Kidney tubule cell (primary cell): Measurements from ENCODE around the gene ETS1.

Experiments used
- DNase-seq: peaks from one replicate; pipeline ENCODE4 v3.0.0-alpha.2; 2018; ENCODE audit warnings: low spot score

Gene ETS1

DNA sequence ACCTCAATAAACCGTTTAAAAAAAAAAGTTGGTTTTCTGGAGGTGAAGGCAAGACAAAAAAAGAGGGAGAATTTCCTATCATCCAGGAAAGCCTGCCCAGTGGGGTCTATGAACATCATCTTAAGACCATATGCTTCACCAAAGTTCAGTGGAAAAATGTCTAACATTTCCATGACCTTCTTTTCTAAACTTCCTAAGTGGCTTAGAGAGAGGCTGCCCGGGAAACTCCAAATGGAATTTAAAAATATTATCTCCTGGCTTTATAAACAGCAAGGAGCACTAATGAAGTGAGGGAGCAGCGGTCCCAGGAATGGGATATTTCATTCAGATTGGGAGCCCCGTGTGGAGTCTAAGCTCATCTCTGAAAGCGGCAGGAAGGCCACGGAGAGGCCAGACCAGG is 46.9 kb downstream of the ETS1 start:
- DNase-seq: no peak

DNA sequence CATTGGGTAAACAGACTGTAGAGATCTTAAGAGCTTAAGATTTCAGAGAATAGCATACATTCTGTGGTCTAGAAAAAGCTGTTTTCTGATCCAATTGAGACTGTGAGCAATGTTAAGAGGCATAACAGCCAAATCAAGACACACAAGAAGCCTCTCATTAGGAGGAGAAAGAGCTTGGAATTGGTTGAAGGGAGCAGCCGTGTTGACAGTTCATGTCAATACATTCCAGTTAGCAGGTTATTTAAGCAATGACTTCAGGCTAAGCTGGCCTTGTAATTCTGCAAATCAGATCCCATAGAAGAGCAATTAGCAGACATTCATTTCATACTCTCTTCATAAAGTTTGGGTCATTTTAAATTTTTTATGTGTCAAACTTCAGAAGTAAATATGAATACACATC is 50.9 kb downstream of the ETS1 start:
- no peak for DNase-seq

GRCh38 chr11:128535468-128536457 is 51.6 kb downstream of the ETS1 start:
- peak; percentile 59 for DNase-seq

GRCh38 chr11:128533472-128533871 is 53.9 kb downstream of the ETS1 start:
- DNase-seq: no peak

DNA sequence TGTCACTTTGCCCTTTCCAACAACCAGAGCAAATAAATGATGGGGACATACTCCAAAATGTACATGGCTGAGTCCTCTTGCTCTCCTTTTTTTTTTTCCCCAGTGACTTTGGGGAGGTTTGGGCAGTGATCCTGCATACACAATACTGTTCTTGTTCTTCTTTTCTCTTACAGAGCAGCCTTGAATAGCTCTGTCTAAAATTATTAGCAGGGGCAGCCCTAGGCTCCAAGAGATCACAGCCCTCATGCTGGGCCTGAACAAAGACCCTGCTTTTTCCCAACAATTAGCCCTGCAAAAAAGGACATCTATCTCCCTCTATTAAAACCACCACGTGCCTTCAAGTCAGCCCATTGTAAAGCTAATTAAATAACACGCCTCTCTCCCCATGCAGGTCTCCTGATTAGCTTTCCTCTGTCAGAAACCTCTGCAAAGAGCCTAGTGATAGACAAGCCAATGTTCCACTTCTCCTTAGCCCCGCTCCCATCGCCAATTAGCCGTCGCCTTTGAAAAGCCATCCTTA is 54.7 kb downstream of the ETS1 start:
- DNase-seq: no peak

DNA sequence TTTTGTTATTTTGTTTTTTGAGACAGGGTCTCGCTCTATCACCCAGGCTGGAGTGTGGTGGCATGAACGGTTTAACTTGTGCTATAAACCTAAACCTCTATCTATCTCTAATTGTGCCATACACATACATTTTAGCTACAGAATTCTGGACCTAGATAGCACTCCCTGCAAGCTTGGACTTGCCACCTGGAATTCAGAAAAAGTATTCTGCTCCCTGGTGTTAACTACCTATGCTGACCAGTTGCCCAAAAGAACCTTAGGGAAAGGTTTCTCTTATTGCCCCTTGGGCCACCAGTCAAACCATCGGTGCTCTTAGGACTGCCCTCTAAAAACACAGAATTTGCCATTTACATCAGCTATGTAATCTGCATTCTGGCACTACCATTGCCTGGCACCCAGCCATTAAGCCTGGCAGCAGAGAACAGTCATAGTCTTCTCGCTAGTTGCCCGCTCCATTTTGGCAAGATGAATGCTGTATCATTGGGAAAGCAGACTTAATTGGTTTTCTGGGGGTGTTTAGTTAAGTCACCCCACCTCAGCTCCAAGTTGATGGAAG is 55.3 kb downstream of the ETS1 start:
- no peak for DNase-seq

DNA sequence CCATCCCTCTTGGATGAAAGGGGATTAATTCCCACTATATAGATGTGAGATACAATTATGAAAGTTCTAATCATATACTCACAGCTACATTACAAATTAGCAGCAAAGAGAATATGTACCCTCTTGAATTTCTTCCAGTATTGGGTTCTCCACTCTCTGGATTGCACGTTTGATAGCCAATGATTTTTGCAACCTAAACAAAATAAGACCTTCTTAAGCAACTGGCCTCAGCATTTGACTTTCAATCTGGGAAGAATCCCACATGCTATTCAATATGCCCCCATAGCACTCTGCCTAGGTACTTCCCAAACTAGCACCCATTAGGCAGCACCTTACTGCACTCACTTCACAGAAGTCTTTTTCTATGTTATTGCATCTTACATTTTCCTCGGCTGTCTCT is 55.8 kb downstream of the ETS1 start:
- no peak for DNase-seq

GRCh38 chr11:128530118-128531074 is 57.0 kb downstream of the ETS1 start:
- peak; percentile 57 for DNase-seq

DNA sequence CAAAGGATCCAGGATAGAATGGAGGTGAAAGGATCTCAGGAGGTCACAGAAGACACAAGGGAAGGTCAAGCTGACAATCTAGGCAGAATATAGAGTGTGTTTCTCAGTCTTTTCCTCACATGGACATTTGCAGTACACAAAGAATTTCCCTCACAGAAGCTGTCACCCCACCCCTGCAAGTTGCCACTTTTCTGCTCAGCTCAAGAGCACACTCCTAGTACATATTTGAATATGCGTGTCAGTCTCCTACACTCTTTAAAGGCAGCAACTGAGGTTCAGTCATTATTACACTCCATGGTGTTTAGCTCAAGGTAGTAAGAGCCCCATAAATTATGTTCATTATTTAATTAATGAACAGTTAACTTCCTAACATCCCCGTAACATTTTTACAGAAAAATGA is 59.1 kb downstream of the ETS1 start:
- DNase-seq: no peak

DNA sequence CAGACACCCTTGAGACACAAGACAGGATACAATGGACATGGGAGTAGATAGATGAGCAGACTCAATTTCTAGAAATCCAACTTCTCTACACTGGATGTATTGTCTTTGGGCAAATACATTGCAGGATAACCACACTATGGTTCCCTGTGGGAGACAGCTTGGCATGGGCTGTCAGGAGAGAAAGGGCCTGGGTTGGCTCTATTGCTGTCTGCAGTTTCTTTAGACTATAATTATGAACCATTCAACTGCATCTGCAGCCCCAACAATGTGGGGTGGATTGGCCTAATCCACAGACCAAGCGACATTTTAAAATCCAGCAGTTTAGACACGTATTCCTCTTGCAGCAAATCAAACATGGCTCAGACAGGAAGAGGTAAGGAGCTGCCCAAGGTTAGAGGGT is 60.3 kb downstream of the ETS1 start:
- no peak for DNase-seq

DNA sequence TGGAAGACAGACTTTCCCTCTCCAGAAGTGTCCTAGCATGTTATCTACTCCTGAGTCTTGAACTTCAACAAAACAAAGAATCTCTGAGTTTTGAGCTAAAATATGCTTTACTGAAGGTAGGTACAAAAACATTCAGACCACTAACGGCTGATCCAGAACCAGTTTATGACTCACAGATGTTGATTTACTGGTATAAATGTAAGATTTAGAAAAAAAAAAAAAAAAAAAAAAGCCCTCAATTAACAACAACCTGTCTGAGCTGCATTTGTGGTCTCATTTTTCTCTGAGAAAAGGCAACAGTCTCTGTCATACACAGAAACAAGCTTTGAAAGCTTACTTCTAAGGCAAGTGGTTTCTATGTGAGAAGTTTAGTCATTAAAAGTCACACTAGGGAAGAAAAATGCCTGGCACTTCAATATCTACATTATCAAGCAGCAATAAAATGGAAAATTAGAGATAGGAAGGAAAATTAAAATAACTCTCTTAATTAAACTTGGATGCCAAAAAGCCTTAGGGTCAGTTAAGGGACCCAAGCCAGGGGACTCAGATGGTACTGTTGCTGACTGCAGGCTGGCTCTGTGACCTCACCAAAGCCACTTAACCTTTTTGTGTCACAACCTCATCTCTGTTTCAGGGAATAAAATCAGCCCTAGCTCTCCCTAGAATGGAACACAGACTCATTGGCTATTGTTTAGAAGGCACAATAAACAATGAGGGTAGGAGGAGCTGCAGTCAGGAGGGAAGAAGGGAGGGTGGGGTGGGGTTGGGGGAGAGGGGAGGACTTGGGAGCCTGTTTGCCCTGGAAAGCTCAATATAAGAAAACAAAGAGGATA is 61.7 kb downstream of the ETS1 start:
- peak; percentile 42 for DNase-seq

- no peak for DNase-seq
Measured at GRCh38 chr11:128524172-128524571, 63.2 kb downstream of the ETS1 start.

GRCh38 chr11:128523641-128524040 is 63.7 kb downstream of the ETS1 start:
- DNase-seq: peak; percentile 42

DNA sequence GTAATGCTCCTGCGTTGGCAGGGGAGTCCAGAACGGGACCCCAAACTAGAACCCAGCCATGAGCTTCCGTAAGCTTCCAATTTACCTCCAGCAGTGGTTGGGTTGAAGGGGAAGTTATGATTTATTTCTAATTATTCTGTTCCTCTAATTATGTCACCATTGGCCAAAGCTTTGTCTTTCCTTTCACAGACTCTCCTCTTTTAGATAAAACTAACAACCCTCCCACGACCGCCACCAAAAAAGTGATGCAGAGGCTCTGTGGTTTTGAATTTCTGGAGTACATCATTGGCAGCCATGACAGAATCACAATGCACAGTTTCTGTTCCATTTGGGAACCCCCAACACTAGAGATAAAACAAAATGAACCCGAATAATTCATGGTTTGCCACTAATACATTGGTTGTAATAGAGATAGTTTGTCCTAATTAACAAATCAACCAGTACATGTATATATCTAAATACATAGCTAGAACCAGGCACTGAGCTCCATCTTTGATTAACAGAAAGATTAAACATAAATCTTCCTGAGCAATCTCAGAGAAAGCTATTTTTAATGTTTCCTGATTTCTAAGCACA is 64.3 kb downstream of the ETS1 start:
- DNase-seq: no peak

DNA sequence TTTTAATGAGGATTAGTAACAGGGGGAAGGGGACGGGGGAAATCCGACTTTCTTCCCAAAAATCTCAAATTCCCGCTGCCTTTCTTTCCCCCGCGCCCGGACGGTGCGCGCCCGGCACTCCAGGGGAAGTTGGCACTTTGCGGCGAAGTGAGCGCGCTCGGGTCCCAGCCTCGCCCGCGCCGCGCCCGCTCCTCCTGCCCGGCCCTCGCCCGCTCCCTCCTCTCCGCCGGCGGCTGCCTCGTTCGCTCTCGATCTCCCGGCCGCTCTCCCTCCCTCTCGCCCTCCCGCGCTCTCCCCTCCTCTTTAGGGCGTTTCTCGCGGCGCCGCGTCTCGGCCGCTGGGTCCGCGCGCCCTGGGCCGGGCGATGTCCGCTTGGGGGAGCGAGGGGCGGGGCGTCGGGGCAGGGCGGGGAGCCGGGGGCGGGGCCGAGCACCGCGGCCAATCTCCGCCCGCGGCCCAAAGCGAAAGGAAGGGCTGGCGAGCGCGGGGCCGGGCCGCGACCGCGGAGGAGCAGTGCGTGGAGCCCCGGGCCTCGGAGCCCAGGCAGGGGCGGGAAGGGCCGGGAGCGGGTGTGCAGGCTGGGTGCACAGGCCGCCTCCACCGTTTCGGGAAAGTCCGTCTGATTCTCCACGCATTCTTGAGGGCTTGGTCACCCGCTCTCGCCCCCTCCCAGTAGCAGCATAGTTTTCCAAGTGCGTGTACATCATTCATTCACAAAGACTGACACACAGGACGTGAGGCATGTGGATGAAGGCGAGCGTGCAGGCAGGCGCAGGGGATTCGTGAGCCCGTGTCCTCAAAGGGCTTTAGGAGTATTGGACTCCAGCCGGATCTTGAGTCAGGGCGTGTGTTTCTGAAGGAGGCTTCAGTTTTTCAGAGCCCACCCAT is 65.1 kb downstream of the ETS1 start:
- DNase-seq: peak; percentile 100

- peak; percentile 33 for DNase-seq
Measured at GRCh38 chr11:128521682-128522054, 65.7 kb downstream of the ETS1 start.

- DNase-seq: no peak
Measured at GRCh38 chr11:128520888-128521681, 66.3 kb downstream of the ETS1 start.

GRCh38 chr11:128520206-128520887 is 67.0 kb downstream of the ETS1 start:
- peak; percentile 30 for DNase-seq
